Liver (tissue), 9 donors: ENCODE results near the gene GPR132. TPM values are rescaled to one million over a fixed set of nuclear protein-coding genes. Genes with fewer than 3 reads are reported as not detected.
"Not testable (repeated sequence)": the region's sequence is repeated elsewhere in the genome, so short reads cannot be mapped to it uniquely, and the experiment has no call there.

Experiments
- DNase-seq: peaks from one replicate; pipeline ENCODE4 v3.0.0-alpha.2; 2017; ENCODE audit warnings: low spot score
- H3K27ac ChIP-seq, 2 donors: one replicate each; pipeline ENCODE4 v1.7.0; 2013; ENCODE audit warnings: inconsistent platforms in 2 of 2, low read length in 2 of 2, control low read depth in 1 of 2, low read depth in 1 of 2, mild to moderate bottlenecking in 1 of 2
- H3K27me3 ChIP-seq, 4 donors: one replicate each; pipeline versions ENCODE4 v1.6.1 to v1.7.0; 2013; ENCODE audit warnings: low read length in 3 of 4, inconsistent platforms in 1 of 4, mild to moderate bottlenecking in 1 of 4, moderate library complexity in 1 of 4; ENCODE audit not compliant: control insufficient read depth in 4 of 4, insufficient read depth in 4 of 4
- H3K36me3 ChIP-seq, 4 donors: one replicate each; pipeline versions ENCODE4 v1.6.1 to v1.7.0; 2013; ENCODE audit warnings: low read length in 3 of 4, mild to moderate bottlenecking in 3 of 4, low read depth in 1 of 4, moderate library complexity in 1 of 4; ENCODE audit not compliant: control insufficient read depth in 4 of 4, insufficient read depth in 3 of 4
- H3K4me1 ChIP-seq, 4 donors: one replicate each; pipeline versions ENCODE4 v1.6.1 to v1.7.0; 2013; ENCODE audit warnings: low read length in 3 of 4, mild to moderate bottlenecking in 3 of 4, moderate library complexity in 1 of 4; ENCODE audit not compliant: control insufficient read depth in 4 of 4, insufficient read depth in 4 of 4
- H3K4me3 ChIP-seq, 3 donors: one replicate each; pipeline versions ENCODE4 v1.6.1 to v1.7.0; 2013; ENCODE audit warnings: low read length in 3 of 3, control low read depth in 1 of 3, low read depth in 1 of 3, mild to moderate bottlenecking in 1 of 3
- H3K9ac ChIP-seq, 2 donors: one replicate each; pipeline ENCODE4 v1.7.0; 2013; ENCODE audit warnings: low read length in 2 of 2, mild to moderate bottlenecking in 2 of 2, moderate library complexity in 2 of 2, control low read depth in 1 of 2, low read depth in 1 of 2
- H3K9me3 ChIP-seq, 4 donors: one replicate each; pipeline versions ENCODE4 v1.6.1 to v1.7.0; 2013; ENCODE audit warnings: low read length in 3 of 4; ENCODE audit not compliant: control insufficient read depth in 4 of 4
- CTCF ChIP-seq: fragments of 150-350 bp; IDR thresholded peaks from 2 replicates; pipeline ENCODE4 v1.5.1; 2017; ENCODE audit warnings: improper control_type of control experiment, low read depth, low read length; ENCODE audit not compliant: missing input control
- EGR1 ChIP-seq, 2 donors: IDR thresholded peaks; 2 replicates each; pipeline ENCODE4 v1.6.1; 2016 to 2018; ENCODE audit warnings: antibody characterized with exemption in 2 of 2, low read depth in 2 of 2
- FOXA1 ChIP-seq: IDR thresholded peaks from 2 replicates; pipeline ENCODE4 v1.6.1; 2016; ENCODE audit warnings: antibody characterized with exemption
- GABPA ChIP-seq, 2 donors: IDR thresholded peaks in 1 of 2; conservative IDR thresholded peaks in 1 of 2; 2 replicates each; pipeline ENCODE4 v1.6.1; 2016; ENCODE audit warnings: antibody characterized with exemption in 2 of 2, mild to moderate bottlenecking in 1 of 2, moderate library complexity in 1 of 2
- HNF4G ChIP-seq: IDR thresholded peaks from 2 replicates; pipeline ENCODE4 v1.6.1; 2016; ENCODE audit warnings: antibody characterized with exemption
- REST ChIP-seq: IDR thresholded peaks from 2 replicates; pipeline ENCODE4 v1.6.1; 2016; ENCODE audit warnings: antibody characterized with exemption, mild to moderate bottlenecking
- RXRA ChIP-seq, 2 donors: IDR thresholded peaks; 2 replicates each; pipeline ENCODE4 v1.6.1; 2017 to 2018; ENCODE audit warnings: antibody characterized with exemption in 2 of 2, mild to moderate bottlenecking in 1 of 2
- SP1 ChIP-seq: IDR thresholded peaks from 2 replicates; pipeline ENCODE4 v1.6.1; 2018; ENCODE audit warnings: antibody characterized with exemption, mild to moderate bottlenecking
- WGBS: extraction: QIAGEN DNeasy Blood & Tissue Kit; methylation state at CpG from one replicate; pipeline ENCODE4 v1.1.7; 2013; 5-methylcytosine and 5-hydroxymethylcytosine counted together
- polyA plus RNA-seq, 2 donors: library from polyadenylated mRNA; stranded (reverse) in 1 of 2; unstranded in 1 of 2; fragments of 200-250 nt in 1 of 2; fragments of >200 nt in 1 of 2; fragmentation: Nextera tagmentation in 1 of 2; extraction: Ambion mirVana in 1 of 2; gene quantifications; one replicate each; pipeline versions ENCODE4 v1.2.1 to v1.2.3, GENCODE V29; 2013 to 2015
- total RNA-seq, 2 donors: library from RNA; depleted of rRNA; stranded (reverse); fragments of >200 nt; gene quantifications; one replicate each; pipeline ENCODE4 v1.2.3, GENCODE V29; 2014
- TF ChIP-seq, protein P1 (sequence below): IDR thresholded peaks from 2 replicates; pipeline ENCODE4 v1.6.1; 2016; ENCODE audit warnings: antibody characterized with exemption
- donor health status: healthy.
- donor health status: healthy.
- donor health status: healthy.
- donor health status: healthy.
- donor health status: healthy.

The GPR132 gene
- total and polyA plus RNA-seq, 4 donors = 0.32 to 1.2 (median 0.75) TPM

- no peak for TF ChIP-seq REST
- no peak for TF ChIP-seq SP1
- TF ChIP-seq FOXA1 = no peak
These were observed 36.8 kb downstream of the GPR132 start (continued) for GRCh38 chr14:105028251-105028927.

GRCh38 chr14:105027718-105028117, 37.5 kb downstream of the GPR132 start:
- not testable (repeated sequence) for DNase-seq, H3K4me1 ChIP-seq, H3K9me3 ChIP-seq, H3K9ac ChIP-seq, H3K27me3 ChIP-seq, H3K27ac ChIP-seq, H3K36me3 ChIP-seq, H3K4me3 ChIP-seq
- WGBS = 85% methylated on average over 4 of the region's 4 CpGs

DNA sequence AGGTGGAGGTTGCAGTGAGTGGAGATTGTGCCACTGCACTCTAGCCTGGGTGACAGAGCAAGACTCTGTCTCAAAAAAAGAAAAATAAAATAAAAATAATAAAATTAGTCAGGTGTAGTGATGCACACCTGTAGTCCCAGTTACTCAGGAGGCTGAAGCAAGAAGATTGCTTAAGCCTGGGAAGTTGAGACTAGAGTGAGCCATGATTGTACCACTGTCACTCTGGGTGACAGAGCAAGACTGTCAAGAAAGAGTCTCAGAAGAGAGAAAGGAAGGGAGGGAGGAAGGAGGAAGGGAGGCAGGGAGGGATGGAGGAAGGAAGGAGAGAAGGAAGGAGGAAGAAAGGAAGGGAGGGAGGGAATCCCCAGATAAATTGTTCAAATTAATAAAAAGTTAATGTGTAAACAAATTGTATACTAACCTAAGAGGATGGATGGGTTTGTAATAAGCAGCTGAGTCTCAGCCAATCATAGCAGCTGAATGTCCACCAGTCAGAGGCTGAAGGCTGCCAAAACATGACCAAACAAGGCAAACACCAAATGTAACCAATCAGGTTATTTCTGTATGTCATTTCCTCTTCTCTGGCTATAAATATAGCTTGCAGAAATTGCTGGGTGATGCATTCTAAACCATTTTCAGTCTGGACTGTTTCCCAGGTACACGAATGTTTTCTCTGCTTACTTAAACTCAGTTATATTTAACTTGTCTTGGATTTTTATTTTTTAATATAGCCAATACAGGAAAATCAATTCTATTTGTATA, 38.2 kb downstream of the GPR132 start:
- H3K27me3 ChIP-seq = no peaks in the 10 kb centered on the region
- H3K36me3 ChIP-seq = no peaks in the 10 kb centered on the region
- H3K9ac ChIP-seq = no peak overlapping the region
- WGBS = 63% methylated on average over 1 of the region's 1 CpG
- no peak overlapping the region for H3K4me3 ChIP-seq
- no peak for DNase-seq
- peaks cover 0 to 4% (median 2%) of the 10 kb centered on the region in 4 donors for H3K4me1 ChIP-seq
- no peak for TF ChIP-seq EGR1 (IDR thresholded peaks at IDR 0.05; ENCODE audit: low read depth in 2 of 2)
- TF ChIP-seq FOXA1 = no peak
- TF ChIP-seq, protein P1, sequence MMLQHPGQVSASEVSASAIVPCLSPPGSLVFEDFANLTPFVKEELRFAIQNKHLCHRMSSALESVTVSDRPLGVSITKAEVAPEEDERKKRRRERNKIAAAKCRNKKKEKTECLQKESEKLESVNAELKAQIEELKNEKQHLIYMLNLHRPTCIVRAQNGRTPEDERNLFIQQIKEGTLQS = no peak
- no peak for TF ChIP-seq GABPA (IDR thresholded peaks at IDR 0.05 in 1 of 2, conservative IDR thresholded peaks at IDR 0.05 in 1 of 2)
- no peak for TF ChIP-seq RXRA (IDR thresholded peaks at IDR 0.05)
- no peak for TF ChIP-seq SP1
- no peak for TF ChIP-seq REST
- TF ChIP-seq HNF4G = no peak
- TF ChIP-seq CTCF = no peak
- H3K9me3 ChIP-seq = no peaks in the 10 kb centered on the region
- no peak overlapping the region for H3K27ac ChIP-seq
